K562 (cell line): Measurements from ENCODE around the gene PDLIM7. TPM values are rescaled to one million over a fixed set of nuclear protein-coding genes. Genes with fewer than 3 reads are reported as not detected.
A peak's percentile ranks its signal among the peaks of the same experiment; 100 is the strongest.

ENCODE experiments used
- ATAC-seq: fragments of 200-7000 bp; cut with Tn5 transposase; 3 replicates; pipeline ENCODE4 v1.9.1; 2020; ENCODE audit warnings: moderate library complexity
- BruUV-seq: library from RNA; stranded (reverse); fragments of 400-500 nt; replicated peaks from 2 replicates; lab custom pipeline; 2021; lab: Mats Ljungman, UMichigan
- CTCF ChIA-PET: fragments of 300-600 bp; formaldehyde crosslinking; extraction: SDS; loops from one replicate; lab custom pipeline; 2021; ENCODE audit warnings: low intra/inter-chr PET ratio; lab: Yijun Ruan, JAX
- POLR2A ChIA-PET: fragments of 300-600, 350-650 bp; sonication (Branson Sonifier 250); formaldehyde crosslinking; extraction: SDS; loops from one replicate; lab custom pipeline; 2021; ENCODE audit warnings: antibody characterized with exemption, inconsistent platforms; lab: Yijun Ruan, JAX
- DNase-seq, 4 experiments: peaks; one replicate each; pipeline versions ENCODE4 v3.0.0 to v3.0.0-alpha.2; 2011 to 2018; ENCODE audit warnings: low spot score in 3 of 4, mixed read lengths in 3 of 4; ENCODE audit errors: extremely low read depth in 1 of 4
- FAIRE-seq: peaks from 2 replicates; lab custom pipeline; 2011; peaks lifted over from hg19 to GRCh38; lab: Jason Lieb, UNC
- H2AFZ ChIP-seq: 2 replicates; pipeline ENCODE4 v1.6.0; 2011; ENCODE audit warnings: low read depth, low read length, control low read depth, inconsistent platforms
- H3K27ac ChIP-seq: fragments of 200-600 bp; 3 replicates; pipeline ENCODE4 v1.8.0; 2011; ENCODE audit warnings: low read depth, mild to moderate bottlenecking, control low read depth, inconsistent platforms, low read length, moderate library complexity, mixed read lengths; ENCODE audit errors: extremely low read depth
- H3K27me3 ChIP-seq, 2 experiments: fragments of 300-600 bp in 1 of 2; 2 replicates in 1 of 2; 3 replicates in 1 of 2; pipeline versions ENCODE4 v1.6.0 to v1.8.0; 2011; ENCODE audit warnings: inconsistent platforms in 2 of 2, low read length in 2 of 2, mild to moderate bottlenecking in 1 of 2, mixed read lengths in 1 of 2, moderate library complexity in 1 of 2; ENCODE audit not compliant: control insufficient read depth in 2 of 2, insufficient read depth in 2 of 2
- H3K36me3 ChIP-seq: fragments of 300-600 bp; 3 replicates; pipeline ENCODE4 v1.8.0; 2011; ENCODE audit warnings: mild to moderate bottlenecking, low read length, inconsistent platforms; ENCODE audit not compliant: control insufficient read depth, insufficient read depth
- H3K4me1 ChIP-seq, 2 experiments: fragments of 200-600 bp in 1 of 2; replicated peaks in 1 of 2; 2 replicates in 1 of 2; 3 replicates in 1 of 2; pipeline versions ENCODE4 v1.5.1 to v1.8.0; 2011; ENCODE audit warnings: inconsistent platforms in 2 of 2, low read length in 2 of 2, mild to moderate bottlenecking in 1 of 2, mixed read lengths in 1 of 2, moderate library complexity in 1 of 2; ENCODE audit not compliant: control insufficient read depth in 2 of 2, insufficient read depth in 2 of 2
- H3K4me2 ChIP-seq: 2 replicates; pipeline ENCODE4 v1.6.1; 2011; ENCODE audit warnings: low read length, control low read depth, inconsistent platforms, mixed read lengths; ENCODE audit not compliant: insufficient read depth
- H3K4me3 ChIP-seq: fragments of 200-600 bp; sonication (generic), shearing (Covaris generic); 2 replicates; pipeline ENCODE4 v1.5.1; 2016; ENCODE audit warnings: control low read depth, inconsistent platforms
- H3K79me2 ChIP-seq: fragments of 200-600 bp; 3 replicates; pipeline ENCODE4 v1.8.0; 2011; ENCODE audit warnings: low read length, inconsistent platforms; ENCODE audit not compliant: control insufficient read depth, insufficient read depth
- H3K9ac ChIP-seq, 2 experiments: 2 replicates each; pipeline versions ENCODE4 v1.6.0 to v1.6.1; 2011; ENCODE audit warnings: low read depth in 2 of 2, low read length in 2 of 2, control low read depth in 1 of 2, inconsistent platforms in 1 of 2, mild to moderate bottlenecking in 1 of 2, mixed read lengths in 1 of 2; ENCODE audit not compliant: insufficient read depth in 1 of 2
- H3K9me1 ChIP-seq: one replicate; pipeline ENCODE4 v1.6.0; 2011; ENCODE audit warnings: inconsistent platforms, mild to moderate bottlenecking, low read length, moderate library complexity; ENCODE audit not compliant: control insufficient read depth, insufficient read depth
- H3K9me3 ChIP-seq: replicated peaks from 2 replicates; pipeline ENCODE4 v1.5.1; 2011; ENCODE audit warnings: low read depth, low read length, inconsistent platforms; ENCODE audit not compliant: control insufficient read depth, insufficient read depth
- H4K20me1 ChIP-seq: replicated peaks from 2 replicates; pipeline ENCODE4 v1.6.1; 2011; ENCODE audit warnings: low read length, inconsistent platforms, mixed read lengths; ENCODE audit not compliant: control insufficient read depth, insufficient read depth
- DNMT1 ChIP-seq: fragments of 450-650 bp; IDR thresholded peaks from 2 replicates; pipeline ENCODE4 v1.6.1; 2016; ENCODE audit warnings: antibody characterized with exemption, mild to moderate bottlenecking
- EGR1 ChIP-seq: fragments of 450-650 bp; conservative IDR thresholded peaks from 2 replicates; pipeline ENCODE4 v1.6.1; 2017; ENCODE audit warnings: mild to moderate bottlenecking
- FOXP4 ChIP-seq: sonication (generic); formaldehyde crosslinking; IDR thresholded peaks from 2 replicates; pipeline ENCODE4 v1.8.0; 2022; ENCODE audit warnings: mild to moderate bottlenecking, missing genetic modification reagents, borderline replicate concordance
- GTF2E2 ChIP-seq: fragments of 200-800 bp; sonication (Bioruptor generic); IDR thresholded peaks from 2 replicates; pipeline ENCODE4 v1.6.1; 2016; ENCODE audit warnings: missing genetic modification characterization, missing compliant biosample characterization
- ILF3 ChIP-seq: fragments of 450-650 bp; IDR thresholded peaks from 2 replicates; pipeline ENCODE4 v1.6.1; 2018; ENCODE audit warnings: antibody characterized with exemption, mild to moderate bottlenecking, moderate library complexity, borderline replicate concordance
- MECOM ChIP-seq: fragments of 250-450 bp; sonication (Bioruptor Pico); IDR thresholded peaks from 2 replicates; pipeline ENCODE4 v1.8.0; 2022; ENCODE audit warnings: inconsistent platforms
- POLR2A ChIP-seq: fragments of 450-650 bp; conservative IDR thresholded peaks from 2 replicates; pipeline ENCODE4 v1.6.1; 2016
- SREBF1 ChIP-seq: fragments of 150-350 bp; IDR thresholded peaks from 2 replicates; pipeline ENCODE4 v1.6.1; 2014; ENCODE audit warnings: antibody characterized with exemption, low read depth, low read length, borderline replicate concordance
- U2AF2 ChIP-seq: fragments of 200-400 bp; formaldehyde crosslinking; optimal IDR thresholded peaks from 2 replicates; pipeline ENCODE3; 2017; ENCODE audit warnings: low read depth, mild to moderate bottlenecking, low read length
- ZBTB9 ChIP-seq: fragments of 450-650 bp; formaldehyde crosslinking; IDR thresholded peaks from 2 replicates; pipeline ENCODE4 v1.4.0; 2020; ENCODE audit warnings: mild to moderate bottlenecking, moderate library complexity
- ZEB2 ChIP-seq: fragments of 450-650 bp; IDR thresholded peaks from 2 replicates; pipeline ENCODE4 v1.6.1; 2016
- WGBS: fragments of 100-300 bp; shearing (Covaris generic); methylation state at CpG from one replicate; pipeline ENCODE4 v1.1.6; 2016; ENCODE audit warnings: low coverage, mixed read lengths; ENCODE audit not compliant: insufficient coverage; ENCODE audit errors: missing lambda C conversion rate; 5-methylcytosine and 5-hydroxymethylcytosine counted together
- in situ Hi-C: fragments of 300-500 bp; cut with MboI; formaldehyde crosslinking; loops from 4 replicates; pipeline ENCODE4 v1.15.0; 2018; ENCODE audit warnings: inconsistent platforms, mixed read lengths
- intact Hi-C: fragments of 100-400 bp; cut with micrococcal nuclease; formaldehyde crosslinking; loops from 2 replicates; pipeline ENCODE4 v1.14.2; 2022
- polyA plus RNA-seq, 8 experiments: library from polyadenylated mRNA; depleted of rRNA in 4 of 8; stranded (reverse) in 5 of 8; unstranded in 3 of 8; fragments of >200 nt; fragmentation: Nextera tagmentation in 2 of 8; fragmentation: Illumina TruSeq in 1 of 8; extraction: Ambion mirVana in 2 of 8; extraction: Trizol in 1 of 8; gene quantifications; 2 replicates each; pipeline versions ENCODE4 v1.2.1 to v1.2.3, GENCODE V29; 2011 to 2014; ENCODE audit warnings: inconsistent platforms in 1 of 8, missing spikeins in 1 of 8
- total RNA-seq, 7 experiments: library from RNA; depleted of rRNA in 6 of 7; stranded (reverse); fragments of >200 nt in 6 of 7; fragmentation: Illumina TruSeq in 2 of 7; extraction: Trizol in 2 of 7; gene quantifications; 2 replicates each; pipeline versions ENCODE4 v1.2.1 to v1.2.3, GENCODE V29; 2011 to 2021; ENCODE audit warnings: low replicate concordance in 1 of 7
- TF ChIP-seq, protein P1 (sequence below): sonication (generic); formaldehyde crosslinking; IDR thresholded peaks from 2 replicates; pipeline ENCODE4 v1.8.1; 2022; ENCODE audit warnings: missing genetic modification reagents
- TF ChIP-seq, protein P2 (sequence below): fragments of 250-450 bp; sonication (Bioruptor Pico); IDR thresholded peaks from 2 replicates; pipeline ENCODE4 v1.5.0; 2020; ENCODE audit warnings: mild to moderate bottlenecking, borderline replicate concordance

Gene PDLIM7
- total and polyA plus RNA-seq, 9 of the 15 experiments (the other 6 are each of a cell fraction or from before 2014, with no cell fraction given): 2.1 to 124 (median 32.6) TPM

DNA sequence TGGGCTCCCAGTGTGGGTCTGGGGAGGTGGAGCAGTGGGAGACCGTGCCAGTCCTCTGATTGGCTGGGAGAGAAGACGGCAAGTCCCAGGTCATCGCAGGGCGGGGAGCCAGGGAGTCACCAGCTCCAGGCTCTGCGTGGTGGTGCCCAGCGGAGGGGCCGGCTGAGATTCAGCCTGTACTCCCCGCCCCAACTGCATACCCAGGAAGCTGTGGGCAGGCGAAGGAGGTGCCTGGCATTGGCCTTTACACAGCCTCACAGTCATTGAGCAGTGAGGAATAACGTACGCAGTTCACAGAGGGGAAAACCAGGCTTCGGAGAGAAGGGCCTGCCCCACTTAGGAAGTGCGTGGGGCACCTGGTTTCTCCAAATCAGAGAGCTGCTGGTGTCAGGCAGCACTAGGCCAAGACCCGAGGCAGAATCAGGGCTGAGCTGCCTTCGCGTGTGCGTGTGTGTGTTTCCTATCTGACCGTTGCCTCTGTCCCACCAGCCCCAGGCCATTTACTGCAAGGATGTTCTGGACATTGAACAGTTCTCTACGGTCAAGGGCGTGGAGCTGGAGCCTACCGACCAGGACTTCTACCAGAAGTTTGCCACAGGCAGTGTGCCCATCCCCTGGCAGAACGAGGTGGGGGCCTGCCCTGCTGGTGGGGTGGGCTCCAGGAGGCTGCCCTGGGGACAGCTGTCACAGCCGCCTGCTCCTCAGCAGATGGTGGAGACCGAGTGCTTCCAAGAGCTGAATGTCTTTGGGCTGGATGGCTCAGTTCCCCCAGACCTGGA lies 57.0 kb downstream of the PDLIM7 start:
- no peak overlapping the region for H2AFZ ChIP-seq
- peaks cover 3% of the 10 kb centered on the region for H3K9me1 ChIP-seq
- peak overlapping the region in 1 of 2 experiments; percentile 45; a peak in 1 of 4 replicates for H3K9ac ChIP-seq
- no peaks in the 10 kb centered on the region for H3K79me2 ChIP-seq
- H4K20me1 ChIP-seq: peaks cover 27% of the 10 kb centered on the region; the same call in 1 of the 2 replicates
- no peak overlapping the region for H3K4me3 ChIP-seq
- peaks cover 9 to 41% of the 10 kb centered on the region in 2 experiments; a peak in 4 of 5 replicates for H3K4me1 ChIP-seq
- H3K27ac ChIP-seq: no peak overlapping the region
- ChIA-PET POLR2A (interaction anchor here (0.6 to 11.8 kb wide), 8 partner anchors 9 to 82 kb away, joined by 3 to 210 read pairs (median 3); partner anchors contain the start of genes GRK6 and RGS14), CTCF (no interaction called here)
- BruUV-seq: no TSS peak
- peaks cover 75% of the 10 kb centered on the region; the same call in 2 of the 3 replicates for H3K36me3 ChIP-seq
- FAIRE-seq: no peak
- 90% methylated on average over 24 of the region's 24 CpGs for WGBS
- in situ Hi-C loops (no loop called here), intact Hi-C loops (no loop called here)
- DNase-seq: no peak
- no peak for ATAC-seq
- no peaks in the 10 kb centered on the region for H3K9me3 ChIP-seq
- no peak overlapping the region for H3K4me2 ChIP-seq
- no peaks in the 10 kb centered on the region for H3K27me3 ChIP-seq
- no peak for TF ChIP-seq MECOM (CRISPR knock-in tag)
- no peak for TF ChIP-seq FOXP4 (CRISPR knock-in tag)
- TF ChIP-seq POLR2A: peak; percentile 26; the same call in 1 of the 2 replicates
- TF ChIP-seq, protein P1, sequence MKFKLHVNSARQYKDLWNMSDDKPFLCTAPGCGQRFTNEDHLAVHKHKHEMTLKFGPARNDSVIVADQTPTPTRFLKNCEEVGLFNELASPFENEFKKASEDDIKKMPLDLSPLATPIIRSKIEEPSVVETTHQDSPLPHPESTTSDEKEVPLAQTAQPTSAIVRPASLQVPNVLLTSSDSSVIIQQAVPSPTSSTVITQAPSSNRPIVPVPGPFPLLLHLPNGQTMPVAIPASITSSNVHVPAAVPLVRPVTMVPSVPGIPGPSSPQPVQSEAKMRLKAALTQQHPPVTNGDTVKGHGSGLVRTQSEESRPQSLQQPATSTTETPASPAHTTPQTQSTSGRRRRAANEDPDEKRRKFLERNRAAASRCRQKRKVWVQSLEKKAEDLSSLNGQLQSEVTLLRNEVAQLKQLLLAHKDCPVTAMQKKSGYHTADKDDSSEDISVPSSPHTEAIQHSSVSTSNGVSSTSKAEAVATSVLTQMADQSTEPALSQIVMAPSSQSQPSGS (CRISPR knock-in tag): no peak
- TF ChIP-seq ZBTB9 (CRISPR knock-in tag): no peak
- no peak for TF ChIP-seq U2AF2
- TF ChIP-seq, protein P2, sequence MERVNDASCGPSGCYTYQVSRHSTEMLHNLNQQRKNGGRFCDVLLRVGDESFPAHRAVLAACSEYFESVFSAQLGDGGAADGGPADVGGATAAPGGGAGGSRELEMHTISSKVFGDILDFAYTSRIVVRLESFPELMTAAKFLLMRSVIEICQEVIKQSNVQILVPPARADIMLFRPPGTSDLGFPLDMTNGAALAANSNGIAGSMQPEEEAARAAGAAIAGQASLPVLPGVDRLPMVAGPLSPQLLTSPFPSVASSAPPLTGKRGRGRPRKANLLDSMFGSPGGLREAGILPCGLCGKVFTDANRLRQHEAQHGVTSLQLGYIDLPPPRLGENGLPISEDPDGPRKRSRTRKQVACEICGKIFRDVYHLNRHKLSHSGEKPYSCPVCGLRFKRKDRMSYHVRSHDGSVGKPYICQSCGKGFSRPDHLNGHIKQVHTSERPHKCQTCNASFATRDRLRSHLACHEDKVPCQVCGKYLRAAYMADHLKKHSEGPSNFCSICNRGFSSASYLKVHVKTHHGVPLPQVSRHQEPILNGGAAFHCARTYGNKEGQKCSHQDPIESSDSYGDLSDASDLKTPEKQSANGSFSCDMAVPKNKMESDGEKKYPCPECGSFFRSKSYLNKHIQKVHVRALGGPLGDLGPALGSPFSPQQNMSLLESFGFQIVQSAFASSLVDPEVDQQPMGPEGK (CRISPR knock-in tag): no peak
- TF ChIP-seq DNMT1: no peak
- no peak for TF ChIP-seq ZEB2
- TF ChIP-seq GTF2E2 (tag): no peak
- peak; percentile 43; the same call in 1 of the 2 replicates for TF ChIP-seq ILF3
- TF ChIP-seq EGR1: no peak
- no peak for TF ChIP-seq SREBF1
